ENCODE data around the gene CCR5. TPM values are rescaled to one million over a fixed set of nuclear protein-coding genes. Genes with fewer than 3 reads are reported as not detected.
"Not testable (repeated sequence)": the region's sequence is repeated elsewhere in the genome, so short reads cannot be mapped to it uniquely, and the experiment has no call there.

Gene CCR5
- polyA plus RNA-seq, 6 donors from 2014 or later, result 0.17 TPM; not detected in 5

- ATAC-seq (ENCODE audit: low read depth in 2 of 2) (no peak), DNase-seq (no peak)
- no peak overlapping the region for H3K27ac Mint-ChIP-seq
Observed at GRCh38 chr3:46395766-46396530, 25.2 kb downstream of the CCR5 start.

GRCh38 chr3:46397111-46397510 lies 26.4 kb downstream of the CCR5 start:
- peaks cover 21 to 28% (median 26%) of the 10 kb centered on the region in 3 donors for H3K4me1 Mint-ChIP-seq
- peak overlapping the region in 4 of 6 donors; percentile 22 to 88 (median 52) for H3K27ac Mint-ChIP-seq
- DNase-seq (no peak), ATAC-seq (ENCODE audit: low read depth in 2 of 2) (no peak)
- H3K9me3 Mint-ChIP-seq, result no peaks in the 10 kb centered on the region
- no peak overlapping the region for H3K4me3 Mint-ChIP-seq
- H3K27me3 Mint-ChIP-seq, result no peaks in the 10 kb centered on the region
- H3K36me3 Mint-ChIP-seq, result no peaks in the 10 kb centered on the region

More at GRCh38 chr3:46395766-46396530, 25.2 kb downstream of the CCR5 start:
- H3K36me3 Mint-ChIP-seq, result no peaks in the 10 kb centered on the region
- H3K4me3 Mint-ChIP-seq, result peak overlapping the region in 1 of 8 donors; percentile 16
- no peaks in the 10 kb centered on the region for H3K9me3 Mint-ChIP-seq
- no peaks in the 10 kb centered on the region for H3K27me3 Mint-ChIP-seq
- H3K4me1 Mint-ChIP-seq, result peaks cover 21 to 28% (median 26%) of the 10 kb centered on the region in 3 donors

- Mint-ChIP-seq H3K27me3 (no peaks in the 10 kb centered on the region), H3K27ac (no peak overlapping the region)
- no peak for ATAC-seq (ENCODE audit: low read depth in 2 of 2)
Observed at GRCh38 chr3:46398186-46398955, 27.6 kb downstream of the CCR5 start.

GRCh38 chr3:46399098-46399497 lies 28.4 kb downstream of the CCR5 start:
- H3K36me3 Mint-ChIP-seq, result no peaks in the 10 kb centered on the region
- DNase-seq (no peak), ATAC-seq (ENCODE audit: low read depth in 2 of 2) (no peak)
- H3K4me1 Mint-ChIP-seq, result peaks cover 21 to 28% (median 26%) of the 10 kb centered on the region in 3 donors
- H3K9me3 Mint-ChIP-seq, result peaks cover 0 to 5% (median 0%) of the 10 kb centered on the region in 7 donors
- no peak overlapping the region for H3K4me3 Mint-ChIP-seq
- H3K27me3 Mint-ChIP-seq, result no peaks in the 10 kb centered on the region
- no peak overlapping the region for H3K27ac Mint-ChIP-seq

More at GRCh38 chr3:46398186-46398955, 27.6 kb downstream of the CCR5 start:
- Mint-ChIP-seq H3K36me3 (no peaks in the 10 kb centered on the region), H3K9me3 (peaks cover 0 to 5% (median 0%) of the 10 kb centered on the region in 7 donors), H3K4me1 (peaks cover 21 to 28% (median 26%) of the 10 kb centered on the region in 3 donors), H3K4me3 (no peak overlapping the region)
- no peak for DNase-seq

- DNase-seq, result no peak
- H3K4me3 Mint-ChIP-seq, result no peak overlapping the region
- no peaks in the 10 kb centered on the region for H3K27me3 Mint-ChIP-seq
- H3K9me3 Mint-ChIP-seq, result peaks cover 0 to 5% (median 0%) of the 10 kb centered on the region in 7 donors
- H3K27ac Mint-ChIP-seq, result no peak overlapping the region
- H3K4me1 Mint-ChIP-seq, result peaks cover 18 to 27% (median 25%) of the 10 kb centered on the region in 3 donors
- ATAC-seq (ENCODE audit: low read depth in 2 of 2), result no peak
- H3K36me3 Mint-ChIP-seq, result no peaks in the 10 kb centered on the region
Observed at GRCh38 chr3:46399557-46399956, 28.8 kb downstream of the CCR5 start.

- H3K36me3 Mint-ChIP-seq, result no peaks in the 10 kb centered on the region
- no peak overlapping the region for H3K4me3 Mint-ChIP-seq
- H3K27me3 Mint-ChIP-seq, result no peaks in the 10 kb centered on the region
- no peak for ATAC-seq (ENCODE audit: low read depth in 2 of 2)
- DNase-seq, result no peak
- peaks cover 12 to 22% (median 19%) of the 10 kb centered on the region in 3 donors for H3K4me1 Mint-ChIP-seq
- no peak overlapping the region for H3K27ac Mint-ChIP-seq
- peaks cover 0 to 5% (median 0%) of the 10 kb centered on the region in 7 donors for H3K9me3 Mint-ChIP-seq
Observed at GRCh38 chr3:46400000-46400734, 29.4 kb downstream of the CCR5 start.

- H3K9me3 Mint-ChIP-seq, result peaks cover 0 to 5% (median 0%) of the 10 kb centered on the region in 7 donors
- no peak overlapping the region for H3K27ac Mint-ChIP-seq
- H3K36me3 Mint-ChIP-seq, result no peaks in the 10 kb centered on the region
- no peak overlapping the region for H3K4me3 Mint-ChIP-seq
- no peak for ATAC-seq (ENCODE audit: low read depth in 2 of 2)
- H3K4me1 Mint-ChIP-seq, result peaks cover 11 to 23% (median 16%) of the 10 kb centered on the region in 3 donors
- no peaks in the 10 kb centered on the region for H3K27me3 Mint-ChIP-seq
- DNase-seq, result no peak
Observed at GRCh38 chr3:46400846-46401245, 30.1 kb downstream of the CCR5 start.

GRCh38 chr3:46401579-46401978 lies 30.8 kb downstream of the CCR5 start:
- ATAC-seq (ENCODE audit: low read depth in 2 of 2) (no peak), DNase-seq (no peak)
- Mint-ChIP-seq H3K4me1 (peaks cover 12 to 23% (median 18%) of the 10 kb centered on the region in 3 donors), H3K36me3 (no peaks in the 10 kb centered on the region), H3K27ac (no peak overlapping the region), H3K4me3 (no peak overlapping the region), H3K27me3 (no peaks in the 10 kb centered on the region), H3K9me3 (peaks cover 0 to 5% (median 0%) of the 10 kb centered on the region in 7 donors)

GRCh38 chr3:46402902-46403301 lies 32.2 kb downstream of the CCR5 start:
- ATAC-seq (ENCODE audit: low read depth in 2 of 2), result not testable (repeated sequence)
- peaks cover 17 to 27% (median 22%) of the 10 kb centered on the region in 3 donors for H3K4me1 Mint-ChIP-seq

GRCh38 chr3:46405301-46406019 lies 34.7 kb downstream of the CCR5 start:
- Mint-ChIP-seq H3K4me3 (peak overlapping the region in 2 of 8 donors; percentile 18 to 54), H3K9me3 (peaks cover 0 to 5% (median 0%) of the 10 kb centered on the region in 7 donors), H3K27me3 (no peaks in the 10 kb centered on the region), H3K4me1 (peaks cover 21 to 34% (median 26%) of the 10 kb centered on the region in 3 donors), H3K36me3 (no peaks in the 10 kb centered on the region), H3K27ac (peak overlapping the region in 1 of 6 donors; percentile 22)
- DNase-seq, result no peak
- ATAC-seq (ENCODE audit: low read depth in 2 of 2), result no peak

More at GRCh38 chr3:46402902-46403301, 32.2 kb downstream of the CCR5 start:
- not testable (repeated sequence) for H3K9me3 Mint-ChIP-seq, H3K4me3 Mint-ChIP-seq, H3K27ac Mint-ChIP-seq, H3K27me3 Mint-ChIP-seq, DNase-seq, H3K36me3 Mint-ChIP-seq

- Mint-ChIP-seq H3K4me3 (peak overlapping the region in 7 of 8 donors; percentile 86 to 94 (median 91)), H3K27ac (peak overlapping the region; percentile 89 to 97 (median 92)), H3K9me3 (peaks cover 0 to 5% (median 0%) of the 10 kb centered on the region in 7 donors), H3K4me1 (peaks cover 21 to 34% (median 26%) of the 10 kb centered on the region in 3 donors), H3K27me3 (no peaks in the 10 kb centered on the region), H3K36me3 (no peaks in the 10 kb centered on the region)
- no peak for ATAC-seq (ENCODE audit: low read depth in 2 of 2)
- no peak for DNase-seq
Observed at GRCh38 chr3:46406443-46406787, 35.7 kb downstream of the CCR5 start.

GRCh38 chr3:46406788-46407611 lies 36.3 kb downstream of the CCR5 start, which contains the start of the genes CCR5AS and CCRL2:
CCR5AS (minus strand) TSS chr3:46407066.
CCRL2 (plus strand) TSS chr3:46407259; CDS start chr3:46408080, 821 bp downstream.
- Mint-ChIP-seq H3K4me3 (peak within 1 kb of the TSS; percentile 86 to 94 (median 90)), H3K27me3 (no peaks in the 10 kb centered on the region), H3K9me3 (peaks cover 0 to 5% (median 0%) of the 10 kb centered on the region in 7 donors), H3K36me3 (no peaks in the 10 kb centered on the region), H3K4me1 (peaks cover 21 to 34% (median 26%) of the 10 kb centered on the region in 3 donors), H3K27ac (peak within 1 kb of the TSS; percentile 89 to 97 (median 92))
- DNase-seq (peak; percentile 33), ATAC-seq (ENCODE audit: low read depth in 2 of 2) (peak; percentile 89 to 91)

All from naive B cell (primary cell).